Spleen (tissue), 11 donors: Measurements from ENCODE around the gene USP7. TPM values are rescaled to one million over a fixed set of nuclear protein-coding genes. Genes with fewer than 3 reads are reported as not detected.
"Not testable (repeated sequence)": the region's sequence is repeated elsewhere in the genome, so short reads cannot be mapped to it uniquely, and the experiment has no call there.

Experiments used
- DNase-seq: peaks from one replicate; pipeline ENCODE4 v3.0.0-alpha.2; 2020
- H3K27ac ChIP-seq, 8 donors: fragments of 200-600 bp; sonication (generic) in 7 of 8; 1 replicate in 4 of 8; 2 replicates in 4 of 8; pipeline versions ENCODE4 v1.5.0 to v1.8.0; 2016 to 2021; ENCODE audit warnings: inconsistent platforms in 4 of 8, mild to moderate bottlenecking in 4 of 8, moderate library complexity in 1 of 8
- H3K27me3 ChIP-seq, 7 donors: fragments of 200-600 bp; sonication (generic) in 6 of 7; replicated peaks in 1 of 7; 1 replicate in 4 of 7; 2 replicates in 3 of 7; pipeline versions ENCODE4 v1.5.0 to v1.8.0; 2016 to 2021; ENCODE audit warnings: inconsistent platforms in 3 of 7, mild to moderate bottlenecking in 1 of 7
- H3K36me3 ChIP-seq, 6 donors: fragments of 200-600 bp; sonication (generic) in 5 of 6; 1 replicate in 4 of 6; 2 replicates in 2 of 6; pipeline versions ENCODE4 v1.5.0 to v1.8.0; 2016 to 2021; ENCODE audit warnings: inconsistent platforms in 2 of 6
- H3K4me1 ChIP-seq, 6 donors: fragments of 200-600 bp; sonication (generic) in 5 of 6; 1 replicate in 3 of 6; 2 replicates in 3 of 6; pipeline versions ENCODE4 v1.5.0 to v1.8.0; 2016 to 2021; ENCODE audit warnings: inconsistent platforms in 3 of 6
- H3K4me3 ChIP-seq, 8 donors: fragments of 200-600 bp; sonication (generic) in 7 of 8; 1 replicate in 4 of 8; 2 replicates in 4 of 8; pipeline versions ENCODE4 v1.5.0 to v1.8.0; 2016 to 2021; ENCODE audit warnings: inconsistent platforms in 4 of 8, mild to moderate bottlenecking in 4 of 8, moderate library complexity in 2 of 8
- H3K9me3 ChIP-seq, 8 donors: fragments of 200-600 bp; sonication (generic) in 7 of 8; 1 replicate in 4 of 8; 2 replicates in 4 of 8; pipeline versions ENCODE4 v1.5.0 to v1.8.0; 2016 to 2021; ENCODE audit warnings: inconsistent platforms in 4 of 8
- CTCF ChIP-seq, 11 experiments: fragments of 200-600 bp in 7 of 11; fragments of 450-650 bp in 4 of 11; sonication (generic) in 4 of 11; IDR thresholded peaks in 8 of 11; conservative IDR thresholded peaks in 3 of 11; 1 replicate in 7 of 11; 2 replicates in 4 of 11; pipeline versions ENCODE4 v1.4.0 to v1.8.0; 2016 to 2021; ENCODE audit warnings: antibody characterized with exemption in 11 of 11, inconsistent platforms in 4 of 11, mild to moderate bottlenecking in 1 of 11
- POLR2A ChIP-seq, 3 donors: fragments of 450-650 bp; IDR thresholded peaks; one replicate each; pipeline ENCODE4 v1.5.1; 2017; ENCODE audit warnings: antibody characterized with exemption in 3 of 3, mild to moderate bottlenecking in 1 of 3
- POLR2AphosphoS5 ChIP-seq, 3 donors: sonication (generic); formaldehyde crosslinking; IDR thresholded peaks; one replicate each; pipeline ENCODE4 v1.5.1; 2017; ENCODE audit warnings: antibody characterized with exemption in 3 of 3
- WGBS, 5 donors: extraction: QIAGEN DNeasy Blood & Tissue Kit in 3 of 5; methylation state at CpG; one replicate each; pipeline versions ENCODE4 v1.1.5 to v1.1.7; 2013 to 2018; 5-methylcytosine and 5-hydroxymethylcytosine counted together
- intact Hi-C: fragments of 100-400 bp; cut with DNase I; formaldehyde crosslinking; loops from one replicate; pipeline ENCODE4 v1.15.0; 2023; ENCODE audit warnings: low total_unique reads
- polyA plus RNA-seq, 3 donors: library from polyadenylated mRNA; stranded (reverse); fragments of 200-250 nt; gene quantifications; one replicate each; pipeline ENCODE4 v1.2.1, GENCODE V29; 2013
- total RNA-seq, 7 donors: library from RNA; depleted of rRNA in 3 of 7; stranded (reverse); fragments of >200 nt in 3 of 7; fragmentation: NEBNext Ultra II Directional in 4 of 7; extraction: Animal tissue kit (Norgen Biotek cat#: 25700) in 4 of 7; gene quantifications; one replicate each; pipeline versions ENCODE4 v1.1.0 to v1.2.1, GENCODE V29; 2016 to 2021
- donor health status: healthy with polysubstance abuse.
- donor health status: DM: no; HTN: no; CAD: no; lungs with moderate emphysema.
- donor health status: DM: no; HTN: no; CAD: no.
- donor health status: Bipolar disorder and iron deficiency.
- donor health status: healthy.
- donor health status: DM: no; HTN: no; CAD: no.
- donor health status: DM: yes; HTN: yes; CAD: no.

USP7 gene
- total and polyA plus RNA-seq, 10 donors, result 26.1 to 145 (median 126) TPM

- Histone ChIP-seq H3K27me3 (peaks cover 0 to 6% (median 0%) of the 10 kb centered on the region in 7 donors), H3K4me3 (no peak overlapping the region), H3K27ac (no peak overlapping the region), H3K4me1 (peaks cover 0 to 4% (median 0%) of the 10 kb centered on the region in 6 donors), H3K36me3 (no peaks in the 10 kb centered on the region), H3K9me3 (no peaks in the 10 kb centered on the region)
- 78 to 92% (median 84%) methylated on average over 5 of the region's 5 CpGs for WGBS, 5 donors
- intact Hi-C loops, result no loop called here
- TF ChIP-seq POLR2A (IDR thresholded peaks at IDR 0.05) (no peak), CTCF (IDR thresholded peaks at IDR 0.05 in 8 of 11, conservative IDR thresholded peaks at IDR 0.05 in 3 of 11) (no peak), POLR2AphosphoS5 (IDR thresholded peaks at IDR 0.05) (no peak)
- no peak for DNase-seq
Measured at GRCh38 chr16:8986818-8987191, 23.1 kb upstream of the USP7 start.

- no peak overlapping the region for H3K4me3 ChIP-seq
- WGBS, 5 donors, result 84 to 88% (median 86%) methylated on average over 6 of the region's 6 CpGs
- intact Hi-C loops, result no loop called here
- H3K4me1 ChIP-seq, result peaks cover 0 to 4% (median 0%) of the 10 kb centered on the region in 6 donors
- no peak overlapping the region for H3K27ac ChIP-seq
- H3K9me3 ChIP-seq, result no peaks in the 10 kb centered on the region
- DNase-seq, result no peak
- no peak for TF ChIP-seq POLR2AphosphoS5 (IDR thresholded peaks at IDR 0.05)
- no peak for TF ChIP-seq POLR2A (IDR thresholded peaks at IDR 0.05)
- TF ChIP-seq CTCF (IDR thresholded peaks at IDR 0.05 in 8 of 11, conservative IDR thresholded peaks at IDR 0.05 in 3 of 11), result no peak
- no peaks in the 10 kb centered on the region for H3K36me3 ChIP-seq
- peaks cover 0 to 6% (median 0%) of the 10 kb centered on the region in 7 donors for H3K27me3 ChIP-seq
Measured at GRCh38 chr16:8986111-8986510, 22.4 kb upstream of the USP7 start.

GRCh38 chr16:8982816-8983215, 19.1 kb upstream of the USP7 start:
- no peak for DNase-seq
- intact Hi-C loops, result no loop called here
- peaks cover 0 to 6% (median 0%) of the 10 kb centered on the region in 7 donors for H3K27me3 ChIP-seq
- no peaks in the 10 kb centered on the region for H3K4me1 ChIP-seq
- H3K9me3 ChIP-seq, result no peaks in the 10 kb centered on the region
- H3K36me3 ChIP-seq, result no peaks in the 10 kb centered on the region
- H3K4me3 ChIP-seq, result no peak overlapping the region
- no peak overlapping the region for H3K27ac ChIP-seq
- TF ChIP-seq POLR2AphosphoS5 (IDR thresholded peaks at IDR 0.05) (no peak), CTCF (IDR thresholded peaks at IDR 0.05 in 8 of 11, conservative IDR thresholded peaks at IDR 0.05 in 3 of 11) (no peak), POLR2A (IDR thresholded peaks at IDR 0.05) (no peak)
- 79 to 91% (median 85%) methylated on average over 6 to 7 of the region's 7 CpGs for WGBS, 5 donors

GRCh38 chr16:8981901-8982300, 18.2 kb upstream of the USP7 start:
- H3K36me3 ChIP-seq, H3K27ac ChIP-seq, H3K4me1 ChIP-seq, DNase-seq, H3K9me3 ChIP-seq, intact Hi-C loops, H3K27me3 ChIP-seq, H3K4me3 ChIP-seq: not testable (repeated sequence)
- 92 to 96% (median 94%) methylated on average over 24 to 31 of the region's 31 CpGs for WGBS, 5 donors

GRCh38 chr16:8976189-8976588, 12.5 kb upstream of the USP7 start:
- WGBS, 5 donors, result 62 to 76% (median 65%) methylated on average over 3 of the region's 3 CpGs
- H3K27ac ChIP-seq, DNase-seq: not testable (repeated sequence)

More at GRCh38 chr16:8976189-8976588, 12.5 kb upstream of the USP7 start:
- H3K4me3 ChIP-seq, H3K9me3 ChIP-seq, H3K4me1 ChIP-seq, intact Hi-C loops, H3K36me3 ChIP-seq, H3K27me3 ChIP-seq: not testable (repeated sequence)
